Parathyroid adenoma (tissue), 2 donors: Measurements from ENCODE around the gene C13orf46.

ENCODE experiments used
- H2AFZ ChIP-seq: fragments of 300-600 bp; sonication (generic); one replicate; pipeline ENCODE4 v1.7.0; 2017; ENCODE audit warnings: antibody characterized with exemption, mild to moderate bottlenecking
- H3K27ac ChIP-seq: fragments of 300-600 bp; sonication (generic); one replicate; pipeline ENCODE4 v1.7.0; 2017
- H3K27me3 ChIP-seq: fragments of 300-600 bp; sonication (generic); one replicate; pipeline ENCODE4 v1.7.0; 2017; ENCODE audit warnings: low read length; ENCODE audit not compliant: control insufficient read depth, insufficient read depth
- H3K36me3 ChIP-seq: fragments of 300-600 bp; sonication (generic); one replicate; pipeline ENCODE4 v1.7.0; 2017; ENCODE audit warnings: low read length; ENCODE audit not compliant: control insufficient read depth, insufficient read depth
- H3K4me1 ChIP-seq: fragments of 300-600 bp; sonication (generic); one replicate; pipeline ENCODE4 v1.7.0; 2017; ENCODE audit warnings: control low read depth
- H3K4me2 ChIP-seq: fragments of 300-600 bp; sonication (generic); one replicate; pipeline ENCODE4 v1.7.0; 2017; ENCODE audit warnings: low read length
- H3K4me3 ChIP-seq: fragments of 300-600 bp; sonication (generic); one replicate; pipeline ENCODE4 v1.7.0; 2017; ENCODE audit warnings: low read depth, low read length
- H3K79me2 ChIP-seq: fragments of 300-600 bp; sonication (generic); one replicate; pipeline ENCODE4 v1.7.0; 2017; ENCODE audit warnings: control low read depth
- H3K9ac ChIP-seq: fragments of 300-600 bp; sonication (generic); one replicate; pipeline ENCODE4 v1.7.0; 2017; ENCODE audit warnings: mild to moderate bottlenecking
- H3K9me3 ChIP-seq: fragments of 300-600 bp; sonication (generic); one replicate; pipeline ENCODE4 v1.7.0; 2017; ENCODE audit warnings: low read length; ENCODE audit not compliant: control insufficient read depth
- TF ChIP-seq, protein P1 (sequence below): fragments of 300-600 bp; sonication (generic); IDR thresholded peaks from one replicate; pipeline ENCODE4 v1.7.0; 2017; ENCODE audit warnings: antibody characterized with exemption, mild to moderate bottlenecking
- donor health status: primary hyperparathyroidism.

The C13orf46 gene

DNA sequence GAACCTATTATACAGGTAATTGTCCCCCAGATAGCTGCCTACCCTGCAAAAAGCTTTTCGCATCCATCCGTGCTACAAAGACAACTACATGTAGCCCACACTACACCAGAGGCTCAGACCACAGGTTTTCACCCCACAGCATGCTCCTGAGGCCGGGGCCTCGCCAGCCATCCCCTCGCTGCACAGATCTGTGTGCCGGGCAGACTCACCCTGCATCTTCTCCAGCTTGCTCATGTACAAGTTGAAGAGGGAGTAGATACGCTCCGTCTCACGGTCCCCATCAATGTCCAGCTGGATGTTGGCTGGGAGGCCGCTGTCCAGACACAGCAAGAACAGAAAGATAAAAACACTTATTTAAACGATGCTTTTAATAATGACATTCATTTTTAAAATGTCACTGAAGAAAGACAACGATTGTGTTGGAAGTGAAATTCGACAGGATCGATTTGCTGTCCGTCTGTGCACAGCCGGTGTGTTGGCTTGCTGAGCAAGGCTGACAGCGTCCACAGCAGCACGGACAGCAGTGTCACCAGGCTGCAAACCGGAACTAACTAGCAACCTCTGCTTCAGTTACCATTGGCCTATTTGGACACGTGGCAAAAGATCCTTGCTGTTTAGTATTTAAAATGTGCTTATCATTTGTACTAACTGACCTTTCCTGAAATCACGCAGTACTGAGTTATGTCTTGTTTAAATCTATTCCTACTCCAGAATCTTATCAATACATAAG is 18.6 kb upstream of the C13orf46 start:
- Histone ChIP-seq H3K27ac (no peak overlapping the region), H3K79me2 (no peaks in the 10 kb centered on the region), H3K4me2 (no peak overlapping the region), H3K27me3 (no peaks in the 10 kb centered on the region), H3K9ac (no peak overlapping the region), H3K4me1 (no peaks in the 10 kb centered on the region), H3K9me3 (no peaks in the 10 kb centered on the region), H3K36me3 (no peaks in the 10 kb centered on the region), H3K4me3 (no peak overlapping the region), H2AFZ (no peak overlapping the region)
- TF ChIP-seq, protein P1, sequence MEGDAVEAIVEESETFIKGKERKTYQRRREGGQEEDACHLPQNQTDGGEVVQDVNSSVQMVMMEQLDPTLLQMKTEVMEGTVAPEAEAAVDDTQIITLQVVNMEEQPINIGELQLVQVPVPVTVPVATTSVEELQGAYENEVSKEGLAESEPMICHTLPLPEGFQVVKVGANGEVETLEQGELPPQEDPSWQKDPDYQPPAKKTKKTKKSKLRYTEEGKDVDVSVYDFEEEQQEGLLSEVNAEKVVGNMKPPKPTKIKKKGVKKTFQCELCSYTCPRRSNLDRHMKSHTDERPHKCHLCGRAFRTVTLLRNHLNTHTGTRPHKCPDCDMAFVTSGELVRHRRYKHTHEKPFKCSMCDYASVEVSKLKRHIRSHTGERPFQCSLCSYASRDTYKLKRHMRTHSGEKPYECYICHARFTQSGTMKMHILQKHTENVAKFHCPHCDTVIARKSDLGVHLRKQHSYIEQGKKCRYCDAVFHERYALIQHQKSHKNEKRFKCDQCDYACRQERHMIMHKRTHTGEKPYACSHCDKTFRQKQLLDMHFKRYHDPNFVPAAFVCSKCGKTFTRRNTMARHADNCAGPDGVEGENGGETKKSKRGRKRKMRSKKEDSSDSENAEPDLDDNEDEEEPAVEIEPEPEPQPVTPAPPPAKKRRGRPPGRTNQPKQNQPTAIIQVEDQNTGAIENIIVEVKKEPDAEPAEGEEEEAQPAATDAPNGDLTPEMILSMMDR: no peak

DNA sequence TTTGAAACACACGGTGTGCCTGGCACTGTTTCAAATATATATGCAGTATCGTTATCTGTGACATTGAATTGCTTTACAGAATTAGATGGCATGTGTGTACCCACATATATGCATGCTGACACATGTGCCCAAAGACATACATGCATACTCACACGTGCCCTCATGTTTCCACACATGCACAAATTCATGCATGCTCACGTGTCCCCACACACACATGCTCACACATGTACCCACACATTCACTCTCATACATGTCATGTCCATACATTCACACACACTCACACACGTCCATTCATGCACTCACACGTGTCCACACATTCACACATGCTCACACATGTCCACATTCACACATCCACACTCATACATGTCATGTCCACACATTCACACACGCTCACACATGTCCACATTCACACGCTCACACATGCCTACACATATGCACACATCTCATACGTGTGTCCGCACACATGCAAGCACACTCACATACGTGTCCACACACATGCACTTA is 17.9 kb upstream of the C13orf46 start:
- TF ChIP-seq, protein P1: no peak
- no peaks in the 10 kb centered on the region for H3K36me3 ChIP-seq
- no peak overlapping the region for H2AFZ ChIP-seq
- no peak overlapping the region for H3K4me2 ChIP-seq
- no peaks in the 10 kb centered on the region for H3K4me1 ChIP-seq
- no peak overlapping the region for H3K9ac ChIP-seq
- no peak overlapping the region for H3K27ac ChIP-seq
- no peak overlapping the region for H3K4me3 ChIP-seq
- H3K79me2 ChIP-seq: no peaks in the 10 kb centered on the region
- H3K9me3 ChIP-seq: no peaks in the 10 kb centered on the region
- no peaks in the 10 kb centered on the region for H3K27me3 ChIP-seq

DNA sequence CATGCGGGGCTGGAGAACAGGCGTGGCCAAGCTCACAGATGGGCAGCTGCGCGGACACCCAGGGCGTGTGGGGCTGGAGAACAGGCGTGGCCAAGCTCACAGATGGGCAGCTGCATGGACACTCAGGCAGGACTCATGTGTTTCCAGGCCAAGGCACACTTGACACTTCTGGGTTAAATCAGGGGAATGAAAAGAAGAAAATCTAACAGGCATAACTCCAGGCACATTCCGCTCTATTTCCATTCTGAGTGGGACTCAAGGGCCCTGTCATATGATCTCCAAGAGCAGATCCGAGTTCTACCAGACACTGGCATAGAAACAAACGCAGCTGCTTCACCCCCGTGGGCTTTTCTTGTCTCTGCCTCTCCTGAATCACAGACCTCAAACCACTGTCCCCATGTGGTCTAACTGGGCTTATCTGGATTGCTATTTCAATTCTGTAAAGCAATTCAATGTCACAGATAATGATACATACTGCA is 17.4 kb upstream of the C13orf46 start:
- Histone ChIP-seq H3K27me3 (no peaks in the 10 kb centered on the region), H3K9me3 (no peaks in the 10 kb centered on the region), H3K79me2 (no peaks in the 10 kb centered on the region), H2AFZ (no peak overlapping the region), H3K4me3 (no peak overlapping the region), H3K36me3 (no peaks in the 10 kb centered on the region), H3K4me1 (no peaks in the 10 kb centered on the region), H3K4me2 (no peak overlapping the region), H3K9ac (no peak overlapping the region), H3K27ac (no peak overlapping the region)
- TF ChIP-seq, protein P1: no peak

DNA sequence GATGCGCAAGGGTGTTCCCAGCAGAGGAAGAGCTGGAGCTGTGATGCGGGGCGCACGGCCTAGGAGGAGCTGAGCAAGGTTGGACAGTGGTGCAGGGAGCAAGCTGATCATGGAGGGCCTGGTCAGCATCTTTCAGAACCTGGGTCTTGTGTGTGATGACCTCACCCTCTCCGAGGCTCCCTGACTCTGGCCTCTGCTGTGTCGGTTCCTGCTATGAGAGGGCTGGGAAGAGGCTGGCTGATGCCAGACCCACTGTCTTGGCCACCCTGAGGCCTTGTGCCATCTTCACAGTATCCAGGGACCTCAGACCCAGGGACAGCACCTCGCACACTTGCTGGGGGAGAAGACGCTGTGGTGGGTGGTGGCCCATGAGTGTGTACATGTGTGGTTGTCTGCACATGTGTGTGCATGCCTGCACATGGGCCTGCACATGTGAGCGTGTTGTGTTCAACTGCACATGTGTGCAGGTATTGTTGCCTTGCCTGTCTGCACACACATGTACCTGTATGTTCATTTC is 16.5 kb upstream of the C13orf46 start:
- Histone ChIP-seq H3K4me3 (no peak overlapping the region), H3K27ac (no peak overlapping the region), H3K79me2 (no peaks in the 10 kb centered on the region), H3K4me1 (no peaks in the 10 kb centered on the region), H3K4me2 (no peak overlapping the region), H3K27me3 (no peaks in the 10 kb centered on the region), H2AFZ (no peak overlapping the region), H3K9me3 (no peaks in the 10 kb centered on the region), H3K36me3 (no peaks in the 10 kb centered on the region), H3K9ac (no peak overlapping the region)
- TF ChIP-seq, protein P1: no peak
